IMR-90 (cell line): Measurements from ENCODE around the gene ADAMTSL1. TPM values are rescaled to one million over a fixed set of nuclear protein-coding genes. Genes with fewer than 3 reads are reported as not detected.

Source experiments
- ATAC-seq: fragments of 200-7000 bp; cut with Tn5 transposase; 2 replicates; pipeline ENCODE4 v1.9.1; 2020; ENCODE audit warnings: low read depth, mild to moderate bottlenecking, moderate library complexity
- BruUV-seq: library from RNA; stranded (reverse); fragments of 400-500 nt; replicated peaks from 2 replicates; lab custom pipeline; 2021; lab: Mats Ljungman, UMichigan
- CTCF ChIA-PET: fragments of 300-600 bp; formaldehyde crosslinking; extraction: SDS; loops from one replicate; lab custom pipeline; 2021; ENCODE audit warnings: antibody characterized with exemption; lab: Yijun Ruan, JAX
- POLR2A ChIA-PET: fragments of 300-600 bp; sonication (Branson Sonifier 250); formaldehyde crosslinking; loops from one replicate; lab custom pipeline; 2022; ENCODE audit warnings: antibody characterized with exemption; ENCODE audit not compliant: unreplicated experiment; lab: Charles Lee
- DNase-seq: peaks from one replicate; pipeline ENCODE4 v3.0.0; 2013
- H2AFZ ChIP-seq: replicated peaks from 2 replicates; pipeline ENCODE3; 2013; ENCODE audit warnings: low read length, mild to moderate bottlenecking; ENCODE audit not compliant: poor library complexity
- H2AK5ac ChIP-seq: 2 replicates; pipeline ENCODE4 v1.6.1; 2013; ENCODE audit warnings: low read depth, low read length, inconsistent platforms
- H2AK9ac ChIP-seq: replicated peaks from 2 replicates; pipeline ENCODE3; 2013; ENCODE audit warnings: mild to moderate bottlenecking, low read depth, low read length, moderate library complexity; ENCODE audit not compliant: poor library complexity
- H2BK120ac ChIP-seq: 2 replicates; pipeline ENCODE4 v1.6.1; 2013; ENCODE audit warnings: low read depth, low read length, inconsistent platforms
- H2BK15ac ChIP-seq: 3 replicates; pipeline ENCODE4 v1.6.1; 2013; ENCODE audit warnings: low read depth, low read length, inconsistent platforms
- H2BK20ac ChIP-seq: 2 replicates; pipeline ENCODE4 v1.6.1; 2013; ENCODE audit warnings: low read depth, mild to moderate bottlenecking, inconsistent platforms, low read length, moderate library complexity
- H2BK5ac ChIP-seq: 2 replicates; pipeline ENCODE4 v1.6.1; 2013; ENCODE audit warnings: mild to moderate bottlenecking, low read depth, low read length, inconsistent platforms; ENCODE audit not compliant: poor library complexity, severe bottlenecking
- H3K14ac ChIP-seq: replicated peaks from 2 replicates; pipeline ENCODE4 v1.6.1; 2013; ENCODE audit warnings: low read depth, low read length, inconsistent platforms
- H3K18ac ChIP-seq: 2 replicates; pipeline ENCODE4 v1.6.1; 2013; ENCODE audit warnings: low read depth, low read length, control low read depth
- H3K23ac ChIP-seq: 2 replicates; pipeline ENCODE4 v1.6.1; 2013; ENCODE audit warnings: low read depth, low read length, inconsistent platforms
- H3K27ac ChIP-seq: 2 replicates; pipeline ENCODE4 v1.5.1; 2013; ENCODE audit warnings: mild to moderate bottlenecking, control low read depth, low read length; ENCODE audit not compliant: insufficient read depth
- H3K27me3 ChIP-seq: 2 replicates; pipeline ENCODE4 v1.6.1; 2013; ENCODE audit warnings: low read length; ENCODE audit not compliant: control insufficient read depth, insufficient read depth
- H3K36me3 ChIP-seq: 2 replicates; pipeline ENCODE4 v1.6.1; 2013; ENCODE audit warnings: low read length, mixed read lengths; ENCODE audit not compliant: control insufficient read depth, insufficient read depth
- H3K4ac ChIP-seq: 2 replicates; pipeline ENCODE4 v1.6.1; 2013; ENCODE audit warnings: low read depth, low read length, inconsistent platforms
- H3K4me1 ChIP-seq: 2 replicates; pipeline ENCODE4 v1.6.1; 2013; ENCODE audit warnings: low read length, mixed read lengths; ENCODE audit not compliant: control insufficient read depth, insufficient read depth
- H3K4me2 ChIP-seq: 2 replicates; pipeline ENCODE4 v1.6.1; 2013; ENCODE audit warnings: low read depth, mild to moderate bottlenecking, control low read depth, low read length, moderate library complexity
- H3K4me3 ChIP-seq: 2 replicates; pipeline ENCODE4 v1.5.1; 2013; ENCODE audit warnings: low read depth, mild to moderate bottlenecking, control low read depth, low read length, moderate library complexity; ENCODE audit not compliant: insufficient read depth
- H3K56ac ChIP-seq: 2 replicates; pipeline ENCODE4 v1.6.1; 2013; ENCODE audit warnings: low read length, inconsistent platforms; ENCODE audit not compliant: insufficient read depth; ENCODE audit errors: extremely low read depth
- H3K79me1 ChIP-seq, 2 experiments: 2 replicates each; pipeline ENCODE4 v1.6.1; 2013; ENCODE audit warnings: low read length in 2 of 2, inconsistent platforms in 1 of 2, low read depth in 1 of 2
- H3K9ac ChIP-seq: 2 replicates; pipeline ENCODE4 v1.6.1; 2013; ENCODE audit warnings: low read depth, low read length, control low read depth
- H3K9me1 ChIP-seq: 2 replicates; pipeline ENCODE4 v1.6.1; 2013; ENCODE audit warnings: low read length, inconsistent platforms; ENCODE audit not compliant: insufficient read depth
- H3K9me3 ChIP-seq: 2 replicates; pipeline ENCODE4 v1.6.1; 2013; ENCODE audit warnings: low read length; ENCODE audit not compliant: control insufficient read depth, insufficient read depth
- H4K20me1 ChIP-seq: 2 replicates; pipeline ENCODE4 v1.6.1; 2013; ENCODE audit warnings: low read length, inconsistent platforms; ENCODE audit not compliant: insufficient read depth
- H4K5ac ChIP-seq: 2 replicates; pipeline ENCODE4 v1.6.1; 2013; ENCODE audit warnings: mild to moderate bottlenecking, low read depth, low read length, control low read depth
- H4K8ac ChIP-seq, 2 experiments: 2 replicates each; pipeline ENCODE4 v1.6.1; 2013; ENCODE audit warnings: low read depth in 2 of 2, low read length in 2 of 2, control low read depth in 1 of 2, inconsistent platforms in 1 of 2
- H4K91ac ChIP-seq: 2 replicates; pipeline ENCODE4 v1.6.1; 2013; ENCODE audit warnings: low read depth, low read length, inconsistent platforms; ENCODE audit not compliant: insufficient read depth
- FOS ChIP-seq: fragments of 150-350 bp; IDR thresholded peaks from 2 replicates; pipeline ENCODE4 v1.6.1; 2016; ENCODE audit warnings: low read depth, low read length
- RAD21 ChIP-seq: IDR thresholded peaks from 2 replicates; pipeline ENCODE4 v1.6.1; 2012; ENCODE audit warnings: low read length, improper control_type of control experiment
- WGBS, 2 experiments: methylation state at CpG; one replicate each; pipeline versions ENCODE4 v1.1.5 to v1.1.7; 2013; ENCODE audit warnings: missing lambda C conversion rate in 2 of 2; ENCODE audit not compliant: insufficient read length in 1 of 2; ENCODE audit errors: extremely low coverage in 2 of 2; 5-methylcytosine and 5-hydroxymethylcytosine counted together
- dilution Hi-C: fragments of 300-500 bp; cut with HindIII; formaldehyde crosslinking; loops from one replicate; pipeline ENCODE4 v1.14.3; 2018; ENCODE audit warnings: low sequenced_read_pairs; ENCODE audit not compliant: unreplicated experiment
- in situ Hi-C: fragments of 300-500 bp; cut with MboI; formaldehyde crosslinking; loops from 3 replicates; pipeline ENCODE4 v1.14.3; 2019; ENCODE audit warnings: low sequenced_read_pairs, inconsistent platforms, mixed read lengths
- intact Hi-C: fragments of 100-400 bp; cut with micrococcal nuclease; formaldehyde crosslinking; loops from 2 replicates; pipeline ENCODE4 v1.10.0; 2022
- polyA plus RNA-seq, 3 experiments: library from polyadenylated mRNA; depleted of rRNA; stranded (reverse); fragments of >200 nt; gene quantifications; 2 replicates each; pipeline ENCODE4 v1.2.3, GENCODE V29; 2012; ENCODE audit warnings: low replicate concordance in 1 of 3
- total RNA-seq: library from RNA; depleted of rRNA; stranded (reverse); fragments of >200 nt; gene quantifications from 2 replicates; pipeline ENCODE4 v1.2.3, GENCODE V29; 2012
- TF ChIP-seq, protein P1 (sequence below): conservative IDR thresholded peaks from 2 replicates; pipeline ENCODE4 v1.5.1; 2012; ENCODE audit warnings: mild to moderate bottlenecking, low read depth, low read length, improper control_type of control experiment

The ADAMTSL1 gene
- total and polyA plus RNA-seq, 2 of the 4 experiments (the other 2 are of a cell fraction), result 38.2 to 62.2 TPM

DNA sequence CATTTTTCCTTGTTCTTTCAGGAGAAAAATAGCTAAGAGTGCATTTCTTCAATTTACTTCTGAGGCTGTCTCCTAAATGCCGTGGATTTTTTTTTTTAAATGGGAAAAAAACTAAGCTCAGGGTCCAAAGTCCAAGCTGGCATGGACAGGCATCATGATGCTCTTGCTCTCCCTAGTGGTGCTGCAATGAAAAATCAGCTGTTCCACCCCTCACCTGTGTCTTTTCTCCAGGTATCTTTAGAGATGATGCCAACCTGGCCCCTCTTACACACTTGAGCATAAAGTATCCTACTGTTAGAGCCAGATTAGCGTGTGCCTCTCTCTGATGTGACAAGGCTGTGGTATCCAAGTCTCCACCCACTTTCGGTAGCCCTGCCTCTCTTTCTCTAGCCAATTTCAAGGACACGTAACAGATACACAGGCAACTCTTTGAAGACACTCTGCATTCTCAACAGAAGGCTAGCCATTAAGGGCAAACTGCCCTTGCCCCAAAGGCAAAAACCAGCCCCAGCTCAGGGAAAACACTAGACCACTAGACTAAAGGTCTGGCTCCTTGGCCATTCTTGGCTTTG lies 350.2 kb downstream of the ADAMTSL1 start:
- Histone ChIP-seq H2BK120ac (no peak overlapping the region), H2AFZ (no peak overlapping the region), H3K4me2 (no peak overlapping the region), H4K5ac (no peak overlapping the region), H3K9ac (no peak overlapping the region), H3K14ac (no peak overlapping the region), H4K20me1 (no peaks in the 10 kb centered on the region), H3K23ac (no peak overlapping the region), H4K8ac (no peak overlapping the region), H2BK15ac (no peak overlapping the region), H3K18ac (no peak overlapping the region), H3K27ac (no peak overlapping the region), H2AK9ac (no peak overlapping the region), H3K79me1 (no peaks in the 10 kb centered on the region), H3K4me1 (peaks cover 5% of the 10 kb centered on the region), H2AK5ac (no peak overlapping the region), H3K27me3 (no peaks in the 10 kb centered on the region), H3K9me3 (no peaks in the 10 kb centered on the region), H3K4me3 (no peak overlapping the region), H2BK20ac (no peak overlapping the region), H3K9me1 (0 out of 2 replicates have a peak, but pooled peaks cover 3% of the 10 kb centered on the region), H2BK5ac (no peak overlapping the region), H4K91ac (no peak overlapping the region), H3K56ac (no peak overlapping the region), H3K4ac (no peak overlapping the region), H3K36me3 (no peaks in the 10 kb centered on the region)
- no TSS peak for BruUV-seq
- WGBS, 2 experiments, result no CpG with 5 or more reads among the region's 4 CpGs
- intact Hi-C loops (loop anchor here (10.0 kb wide), 2 partner anchors 189 to 569 kb away; no protein-coding TSS in a partner anchor), in situ Hi-C loops (no loop called here), dilution Hi-C loops (no loop called here)
- TF ChIP-seq, protein P1, sequence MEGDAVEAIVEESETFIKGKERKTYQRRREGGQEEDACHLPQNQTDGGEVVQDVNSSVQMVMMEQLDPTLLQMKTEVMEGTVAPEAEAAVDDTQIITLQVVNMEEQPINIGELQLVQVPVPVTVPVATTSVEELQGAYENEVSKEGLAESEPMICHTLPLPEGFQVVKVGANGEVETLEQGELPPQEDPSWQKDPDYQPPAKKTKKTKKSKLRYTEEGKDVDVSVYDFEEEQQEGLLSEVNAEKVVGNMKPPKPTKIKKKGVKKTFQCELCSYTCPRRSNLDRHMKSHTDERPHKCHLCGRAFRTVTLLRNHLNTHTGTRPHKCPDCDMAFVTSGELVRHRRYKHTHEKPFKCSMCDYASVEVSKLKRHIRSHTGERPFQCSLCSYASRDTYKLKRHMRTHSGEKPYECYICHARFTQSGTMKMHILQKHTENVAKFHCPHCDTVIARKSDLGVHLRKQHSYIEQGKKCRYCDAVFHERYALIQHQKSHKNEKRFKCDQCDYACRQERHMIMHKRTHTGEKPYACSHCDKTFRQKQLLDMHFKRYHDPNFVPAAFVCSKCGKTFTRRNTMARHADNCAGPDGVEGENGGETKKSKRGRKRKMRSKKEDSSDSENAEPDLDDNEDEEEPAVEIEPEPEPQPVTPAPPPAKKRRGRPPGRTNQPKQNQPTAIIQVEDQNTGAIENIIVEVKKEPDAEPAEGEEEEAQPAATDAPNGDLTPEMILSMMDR, result peak; percentile 28; the same call in 1 of the 2 replicates
- TF ChIP-seq FOS (no peak), RAD21 (peak; percentile 36; the same call in 1 of the 2 replicates)
- ATAC-seq (no peak), DNase-seq (no peak)
- ChIA-PET POLR2A (no interaction called here), CTCF (interaction anchor here (1.0 kb wide), 1 partner anchor 570 kb away, joined by 3 read pairs; no protein-coding TSS in a partner anchor)
